GM19351 (cell line): Measurements from ENCODE around the gene DGLUCY.
"Not testable (repeated sequence)": the region's sequence is repeated elsewhere in the genome, so short reads cannot be mapped to it uniquely, and the experiment has no call there.

ENCODE experiments used
- ATAC-seq: cut with Tn5 transposase; IDR thresholded peaks from one replicate; pipeline ENCODE4 v1.9.1; 2021; ENCODE audit warnings: mild to moderate bottlenecking, moderate library complexity; ENCODE audit not compliant: unreplicated experiment

DGLUCY gene

GRCh38 chr14:91108941-91109611 is 4.8 kb upstream of the DGLUCY start:
- no peak for ATAC-seq

GRCh38 chr14:91111443-91111842 is 2.4 kb upstream of the DGLUCY start:
- no peak for ATAC-seq

GRCh38 chr14:91112194-91112593 is 1.7 kb upstream of the DGLUCY start:
- no peak for ATAC-seq

DNA sequence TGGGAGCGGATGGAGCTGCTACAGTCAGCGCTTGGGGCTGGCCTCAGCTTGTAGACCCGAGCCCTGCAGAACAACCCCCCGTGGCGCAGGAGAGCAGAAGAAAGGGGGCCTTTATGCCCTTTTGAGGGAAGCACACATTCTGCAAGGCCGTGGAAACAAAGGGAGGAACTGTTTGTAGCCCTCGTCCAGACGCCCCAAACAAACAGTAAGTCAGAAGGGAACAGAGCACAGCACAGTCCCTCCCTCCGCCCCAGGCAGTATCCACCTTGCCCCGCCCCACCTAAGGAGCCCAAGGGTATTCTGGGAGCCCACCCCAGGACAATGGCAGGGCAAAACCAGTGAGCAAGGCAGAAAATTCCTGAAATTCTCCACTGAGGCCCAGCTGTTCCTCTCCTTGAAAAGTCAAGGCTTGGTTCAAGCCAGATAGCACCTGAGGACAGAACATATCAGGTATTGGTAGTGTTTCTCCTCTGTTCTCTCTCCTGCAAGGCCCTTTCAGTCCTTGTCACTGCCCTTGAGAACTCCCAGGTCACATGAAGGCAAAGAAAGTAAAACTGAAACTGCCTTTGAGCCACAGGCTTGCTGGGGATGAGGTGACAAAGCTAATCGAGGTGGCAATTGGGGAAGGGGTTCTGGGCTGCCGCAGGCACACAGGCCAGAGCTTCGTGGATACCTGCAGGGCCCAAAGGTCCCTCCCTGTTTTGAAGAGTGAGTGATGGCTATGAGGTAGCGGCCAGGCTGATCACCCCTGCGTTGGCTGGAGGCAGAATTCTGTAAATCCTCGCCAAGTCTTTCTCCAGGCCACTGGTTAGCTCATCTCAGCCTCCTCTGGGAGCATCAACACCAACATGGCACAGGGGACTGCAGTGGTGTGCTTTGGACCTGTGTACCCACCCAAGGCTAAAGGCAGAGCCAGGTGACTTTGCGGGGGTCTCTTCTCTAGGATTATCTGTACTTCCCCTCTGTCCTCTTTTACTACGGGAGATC is 499 bp downstream of the DGLUCY start:
- peak; percentile 73 for ATAC-seq

- ATAC-seq, result no peak
These were observed 2.3 kb downstream of the DGLUCY start for GRCh38 chr14:91115986-91116770.

DNA sequence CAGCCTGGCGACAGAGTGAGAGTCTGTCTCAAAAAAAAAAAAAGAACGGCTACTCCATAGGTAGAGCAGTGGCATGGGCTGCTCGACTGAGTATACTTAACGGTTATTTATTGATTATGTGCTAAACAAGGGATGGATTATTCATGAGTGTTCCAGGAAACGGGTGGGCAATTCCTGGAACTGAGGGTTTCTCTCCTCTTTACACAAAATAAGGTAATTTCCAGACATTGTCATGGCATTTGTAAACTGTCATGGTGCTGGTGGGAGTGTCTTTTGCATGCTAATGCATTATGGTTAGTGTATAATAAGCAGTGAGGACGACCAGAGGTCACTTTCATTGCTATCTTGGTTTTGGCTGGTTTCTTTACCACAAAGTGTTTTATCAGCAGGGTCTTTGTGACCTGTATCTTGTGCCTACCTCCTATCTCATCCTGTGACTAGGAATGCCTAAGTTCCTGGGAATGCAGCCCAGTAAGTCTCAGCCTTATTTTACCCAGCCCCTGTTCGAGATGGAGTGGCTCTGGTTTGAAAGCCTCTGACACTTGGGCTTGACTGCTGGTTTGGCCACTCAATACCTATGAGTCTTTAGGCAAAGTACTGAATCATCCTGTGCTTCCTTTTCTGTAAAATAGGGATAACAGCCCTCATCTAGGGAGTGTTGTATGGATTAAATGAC is 3.2 kb downstream of the DGLUCY start:
- ATAC-seq, result no peak

DNA sequence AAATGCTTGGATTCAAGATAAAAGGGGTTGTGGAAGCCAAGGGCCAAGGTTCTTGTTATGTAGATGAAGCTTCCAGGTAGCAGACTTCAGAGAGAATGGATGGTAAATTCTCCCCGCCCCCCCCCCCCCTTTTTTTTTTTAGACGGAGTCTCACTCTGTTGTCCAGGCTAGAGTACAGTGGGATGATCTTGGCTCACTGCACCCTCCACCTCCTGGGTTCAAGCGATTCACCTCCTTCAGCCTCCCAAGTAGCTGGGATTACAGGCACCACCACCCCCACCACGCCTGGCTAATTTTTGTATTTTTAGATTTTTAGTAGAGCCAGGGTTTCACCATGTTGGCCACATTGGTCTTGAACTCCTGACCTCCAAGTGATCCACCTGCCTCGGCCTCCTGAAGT is 4.1 kb downstream of the DGLUCY start:
- no peak for ATAC-seq

DNA sequence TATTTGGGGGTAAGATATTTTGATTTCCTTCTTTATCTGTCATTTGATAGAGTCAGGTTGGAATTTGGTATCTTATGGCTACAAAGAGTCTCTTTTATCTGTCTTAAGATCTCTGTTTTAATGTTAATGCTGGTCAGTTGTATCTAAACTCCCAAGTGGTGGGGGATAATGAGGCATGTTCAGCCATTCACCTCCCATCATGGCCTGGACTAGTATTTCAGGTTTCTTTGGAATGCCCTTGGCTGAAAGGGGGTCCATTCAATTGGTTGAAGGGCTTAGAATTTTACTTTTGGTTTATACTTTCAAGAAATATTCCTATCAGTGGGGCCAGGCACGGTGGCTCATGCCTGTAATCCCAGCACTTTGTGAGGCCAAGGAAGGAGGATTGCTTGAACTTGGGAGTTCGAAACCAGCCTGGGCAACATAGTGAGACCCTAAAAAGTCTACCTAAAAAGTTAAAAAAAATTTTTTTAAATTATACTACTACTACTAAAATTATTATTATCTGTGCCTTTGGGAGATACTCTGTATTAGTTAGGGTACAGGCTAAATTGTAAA is 4.7 kb downstream of the DGLUCY start:
- ATAC-seq, result no peak

- no peak for ATAC-seq
These were observed 5.9 kb downstream of the DGLUCY start for GRCh38 chr14:91119556-91120311.

GRCh38 chr14:91123201-91123600 is 9.3 kb downstream of the DGLUCY start:
- ATAC-seq, result no peak

- not testable (repeated sequence) for ATAC-seq
These were observed 10.8 kb downstream of the DGLUCY start for GRCh38 chr14:91124406-91125270.

- ATAC-seq, result no peak
These were observed 11.4 kb downstream of the DGLUCY start for GRCh38 chr14:91125271-91125660.

DNA sequence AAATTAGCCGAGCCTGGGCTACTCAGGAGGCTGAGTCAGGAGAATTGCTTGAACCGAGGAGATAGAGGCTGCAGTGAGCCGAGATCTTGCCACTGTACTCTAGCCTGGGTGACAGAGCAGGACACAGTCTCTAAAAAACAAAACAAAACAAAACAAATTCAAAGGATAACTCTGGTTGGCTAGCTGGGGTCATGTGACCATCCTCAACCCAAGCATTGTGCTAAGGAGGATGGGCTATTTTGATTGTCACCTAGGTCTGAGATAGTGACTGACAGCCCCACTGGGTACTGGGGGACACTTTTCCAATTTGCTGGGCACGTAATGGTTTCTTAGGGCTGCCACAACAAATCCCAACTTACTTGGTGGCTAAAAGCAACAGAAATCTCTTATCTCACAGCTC is 11.9 kb downstream of the DGLUCY start:
- no peak for ATAC-seq

DNA sequence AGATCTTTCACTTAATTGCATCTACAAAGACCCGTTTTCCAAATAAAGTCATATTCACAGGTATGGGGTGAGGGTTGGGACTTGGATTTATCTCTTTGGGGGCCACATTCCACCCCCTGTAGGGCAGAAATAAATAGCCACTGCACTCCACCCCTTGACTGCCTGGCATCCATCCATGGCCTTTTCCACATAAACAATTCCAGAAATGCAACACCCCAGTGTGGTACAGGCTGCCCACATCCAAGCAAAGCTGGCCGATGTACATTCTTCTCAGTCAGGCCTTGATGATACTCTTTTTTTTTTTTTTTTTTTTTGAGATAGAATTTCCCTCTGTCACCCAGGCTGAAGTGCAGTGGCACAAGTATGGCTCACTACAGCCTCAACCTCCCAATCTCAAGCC is 12.9 kb downstream of the DGLUCY start:
- ATAC-seq, result no peak

GRCh38 chr14:91127401-91127801 is 13.5 kb downstream of the DGLUCY start:
- ATAC-seq, result no peak

DNA sequence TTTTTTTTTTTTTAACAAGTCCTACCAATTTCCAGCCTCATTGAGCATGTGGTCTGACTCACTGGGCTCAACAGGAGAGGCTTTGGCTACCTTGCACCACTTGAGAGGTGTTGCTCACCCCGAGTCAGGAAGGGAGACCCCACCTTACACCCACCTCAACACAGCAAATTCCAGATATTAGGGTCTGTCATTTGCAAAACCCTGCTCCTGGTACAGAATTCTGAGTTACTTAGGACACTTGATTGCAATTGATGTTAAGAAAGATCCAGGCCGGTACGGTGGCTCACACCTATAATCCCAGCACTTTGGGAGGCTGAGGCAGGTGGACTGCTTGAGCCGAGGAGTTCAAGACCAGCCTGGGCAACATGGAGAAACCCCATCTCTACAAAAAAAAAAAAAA is 14.1 kb downstream of the DGLUCY start:
- ATAC-seq, result no peak

GRCh38 chr14:91128699-91129098 is 14.8 kb downstream of the DGLUCY start:
- no peak for ATAC-seq

GRCh38 chr14:91129261-91129660 is 15.4 kb downstream of the DGLUCY start:
- no peak for ATAC-seq

GRCh38 chr14:91135039-91135438 is 21.2 kb downstream of the DGLUCY start:
- no peak for ATAC-seq
